ENCODE measurements around the gene POLR2B.
"Not testable (repeated sequence)": the region's sequence is repeated elsewhere in the genome, so short reads cannot be mapped to it uniquely, and the experiment has no call there.

POLR2B gene

GRCh38 chr4:57037982-57038604 lies 59.4 kb downstream of the POLR2B start:
- Histone ChIP-seq H3K4me3 (ENCODE audit: low read length in 2 of 2) (no peak overlapping the region), H3K27ac (ENCODE audit: low read length) (no peak overlapping the region), H3K27me3 (ENCODE audit: control insufficient read depth in 1 of 2, insufficient read depth in 2 of 2, low read length in 2 of 2) (no peaks in the 10 kb centered on the region), H3K4me1 (ENCODE audit: control insufficient read depth, insufficient read depth, low read length) (peaks cover 19% of the 10 kb centered on the region), H3K9ac (ENCODE audit: low read length in 2 of 2) (no peak overlapping the region), H3K9me3 (ENCODE audit: control insufficient read depth in 2 of 2, low read length in 2 of 2) (no peaks in the 10 kb centered on the region), H3K36me3 (ENCODE audit: control insufficient read depth in 2 of 2, insufficient read depth in 2 of 2, low read length in 2 of 2) (peaks cover 3 to 14% of the 10 kb centered on the region in 2 donors)

DNA sequence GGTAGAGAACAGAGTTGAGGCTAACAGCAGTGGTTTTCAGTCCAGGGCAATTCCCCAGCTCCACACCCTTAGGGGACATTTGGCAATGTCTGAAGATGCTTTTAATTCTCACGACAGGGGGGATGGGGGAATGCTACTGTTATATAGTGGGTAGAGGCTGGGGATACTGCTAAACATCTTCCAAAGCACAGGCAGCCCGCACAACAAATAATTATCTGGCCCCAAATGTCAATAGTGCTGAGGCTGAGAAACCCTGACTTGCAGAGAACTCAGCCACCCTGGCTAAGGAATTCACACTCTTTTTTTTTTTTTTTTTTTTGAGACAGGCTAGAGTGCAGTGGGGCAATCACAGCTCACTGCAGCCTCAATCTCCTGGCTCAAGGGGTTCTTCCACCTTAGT lies 60.6 kb downstream of the POLR2B start:
- Histone ChIP-seq H3K4me3 (ENCODE audit: low read length in 2 of 2) (no peak overlapping the region), H3K9me3 (ENCODE audit: control insufficient read depth in 2 of 2, low read length in 2 of 2) (no peaks in the 10 kb centered on the region), H3K36me3 (ENCODE audit: control insufficient read depth in 2 of 2, insufficient read depth in 2 of 2, low read length in 2 of 2) (peaks cover 0 to 12% of the 10 kb centered on the region in 2 donors), H3K4me1 (ENCODE audit: control insufficient read depth, insufficient read depth, low read length) (peaks cover 30% of the 10 kb centered on the region), H3K9ac (ENCODE audit: low read length in 2 of 2) (no peak overlapping the region), H3K27ac (ENCODE audit: low read length) (no peak overlapping the region), H3K27me3 (ENCODE audit: control insufficient read depth in 1 of 2, insufficient read depth in 2 of 2, low read length in 2 of 2) (no peaks in the 10 kb centered on the region)

DNA sequence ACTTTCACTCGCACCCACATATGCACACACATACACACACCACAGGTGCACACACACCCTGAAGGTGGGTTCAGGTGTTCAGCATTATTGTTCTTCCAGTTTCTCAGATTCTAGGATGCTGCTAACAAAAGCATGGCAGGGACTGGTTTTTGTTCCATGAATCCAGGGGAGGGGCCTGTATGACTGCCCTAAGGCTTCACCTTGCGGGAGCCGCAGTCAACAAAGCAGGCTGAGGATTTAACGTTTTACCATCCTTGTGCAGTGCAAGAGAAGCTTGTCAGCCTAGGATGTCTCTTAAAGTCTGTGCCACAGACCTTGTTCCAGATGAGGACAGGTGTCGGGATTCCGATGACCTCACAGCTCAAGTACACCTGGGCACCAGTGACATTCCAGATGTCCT lies 61.8 kb downstream of the POLR2B start:
- peaks cover 0 to 12% of the 10 kb centered on the region in 2 donors for H3K36me3 ChIP-seq (ENCODE audit: control insufficient read depth in 2 of 2, insufficient read depth in 2 of 2, low read length in 2 of 2)
- H3K9ac ChIP-seq (ENCODE audit: low read length in 2 of 2), result no peak overlapping the region
- H3K4me3 ChIP-seq (ENCODE audit: low read length in 2 of 2), result no peak overlapping the region
- H3K27ac ChIP-seq (ENCODE audit: low read length), result peak overlapping the region; percentile 11
- H3K4me1 ChIP-seq (ENCODE audit: control insufficient read depth, insufficient read depth, low read length), result peaks cover 32% of the 10 kb centered on the region
- H3K27me3 ChIP-seq (ENCODE audit: control insufficient read depth in 1 of 2, insufficient read depth in 2 of 2, low read length in 2 of 2), result no peaks in the 10 kb centered on the region
- no peaks in the 10 kb centered on the region for H3K9me3 ChIP-seq (ENCODE audit: control insufficient read depth in 2 of 2, low read length in 2 of 2)

- no peaks in the 10 kb centered on the region for H3K9me3 ChIP-seq (ENCODE audit: control insufficient read depth in 2 of 2, low read length in 2 of 2)
- peaks cover 32% of the 10 kb centered on the region for H3K4me1 ChIP-seq (ENCODE audit: control insufficient read depth, insufficient read depth, low read length)
- peak overlapping the region; percentile 11 for H3K27ac ChIP-seq (ENCODE audit: low read length)
- no peak overlapping the region for H3K9ac ChIP-seq (ENCODE audit: low read length in 2 of 2)
- no peak overlapping the region for H3K4me3 ChIP-seq (ENCODE audit: low read length in 2 of 2)
- H3K27me3 ChIP-seq (ENCODE audit: control insufficient read depth in 1 of 2, insufficient read depth in 2 of 2, low read length in 2 of 2), result no peaks in the 10 kb centered on the region
- peaks cover 0 to 12% of the 10 kb centered on the region in 2 donors for H3K36me3 ChIP-seq (ENCODE audit: control insufficient read depth in 2 of 2, insufficient read depth in 2 of 2, low read length in 2 of 2)
Observed at GRCh38 chr4:57041020-57041419, 62.3 kb downstream of the POLR2B start.

GRCh38 chr4:57042711-57043169 lies 64.0 kb downstream of the POLR2B start:
- Histone ChIP-seq H3K4me3 (ENCODE audit: low read length in 2 of 2) (no peak overlapping the region), H3K27ac (ENCODE audit: low read length) (peak overlapping the region; percentile 56), H3K9ac (ENCODE audit: low read length in 2 of 2) (no peak overlapping the region), H3K4me1 (ENCODE audit: control insufficient read depth, insufficient read depth, low read length) (peaks cover 32% of the 10 kb centered on the region), H3K9me3 (ENCODE audit: control insufficient read depth in 2 of 2, low read length in 2 of 2) (no peaks in the 10 kb centered on the region), H3K36me3 (ENCODE audit: control insufficient read depth in 2 of 2, insufficient read depth in 2 of 2, low read length in 2 of 2) (peaks cover 0 to 8% of the 10 kb centered on the region in 2 donors), H3K27me3 (ENCODE audit: control insufficient read depth in 1 of 2, insufficient read depth in 2 of 2, low read length in 2 of 2) (no peaks in the 10 kb centered on the region)

GRCh38 chr4:57043347-57044251 lies 64.9 kb downstream of the POLR2B start:
- Histone ChIP-seq H3K9me3 (ENCODE audit: control insufficient read depth in 2 of 2, low read length in 2 of 2) (no peaks in the 10 kb centered on the region), H3K27ac (ENCODE audit: low read length) (peak overlapping the region; percentile 56), H3K4me1 (ENCODE audit: control insufficient read depth, insufficient read depth, low read length) (peaks cover 27% of the 10 kb centered on the region), H3K27me3 (ENCODE audit: control insufficient read depth in 1 of 2, insufficient read depth in 2 of 2, low read length in 2 of 2) (no peaks in the 10 kb centered on the region), H3K4me3 (ENCODE audit: low read length in 2 of 2) (peak overlapping the region in 1 of 2 donors; percentile 7), H3K36me3 (ENCODE audit: control insufficient read depth in 2 of 2, insufficient read depth in 2 of 2, low read length in 2 of 2) (peaks cover 0 to 7% of the 10 kb centered on the region in 2 donors), H3K9ac (ENCODE audit: low read length in 2 of 2) (no peak overlapping the region)

DNA sequence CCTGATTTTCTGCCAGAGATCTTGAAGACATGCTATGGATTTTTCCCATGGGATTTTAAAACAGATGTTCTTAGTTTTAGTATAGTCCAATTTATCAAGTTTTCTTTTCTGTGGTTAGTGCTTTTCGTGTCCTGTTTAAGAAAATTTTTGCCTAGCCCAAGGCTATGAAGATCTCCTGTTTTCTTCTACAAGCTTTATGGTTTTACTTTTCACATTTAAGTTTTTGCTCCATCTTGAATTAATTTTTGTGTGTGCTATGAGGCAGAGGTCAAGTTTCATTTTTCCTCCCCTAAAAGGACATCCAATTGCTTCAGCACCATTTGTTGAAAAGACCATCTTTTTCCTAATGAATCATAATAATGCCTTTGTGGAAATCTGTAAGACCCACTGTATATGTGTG lies 65.6 kb downstream of the POLR2B start:
- Histone ChIP-seq H3K9me3 (ENCODE audit: control insufficient read depth in 2 of 2, low read length in 2 of 2) (no peaks in the 10 kb centered on the region), H3K27ac (ENCODE audit: low read length) (peak overlapping the region; percentile 56), H3K9ac (ENCODE audit: low read length in 2 of 2) (no peak overlapping the region), H3K27me3 (ENCODE audit: control insufficient read depth in 1 of 2, insufficient read depth in 2 of 2, low read length in 2 of 2) (no peaks in the 10 kb centered on the region), H3K4me1 (ENCODE audit: control insufficient read depth, insufficient read depth, low read length) (peaks cover 26% of the 10 kb centered on the region), H3K4me3 (ENCODE audit: low read length in 2 of 2) (peak overlapping the region in 1 of 2 donors; percentile 7), H3K36me3 (ENCODE audit: control insufficient read depth in 2 of 2, insufficient read depth in 2 of 2, low read length in 2 of 2) (peaks cover 0 to 7% of the 10 kb centered on the region in 2 donors)

DNA sequence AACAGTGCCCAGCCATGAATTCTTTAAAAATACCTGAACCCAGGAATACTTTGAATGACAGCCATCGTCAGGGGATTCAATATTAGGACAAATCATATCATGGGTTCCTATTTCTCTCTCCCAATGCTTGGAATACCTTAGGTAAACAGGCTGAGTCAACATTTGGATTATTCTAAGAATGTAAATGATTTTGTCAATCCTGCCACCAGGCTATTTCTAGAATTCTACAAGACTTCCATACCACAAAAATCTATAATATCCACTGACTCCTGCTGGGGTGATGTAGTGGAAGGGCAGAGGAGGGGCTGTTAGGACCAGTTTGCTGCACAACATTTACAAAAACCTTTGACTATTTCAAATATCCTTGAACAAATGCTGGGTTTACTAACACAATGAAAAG lies 66.3 kb downstream of the POLR2B start:
- H3K27me3 ChIP-seq (ENCODE audit: control insufficient read depth in 1 of 2, insufficient read depth in 2 of 2, low read length in 2 of 2), result no peaks in the 10 kb centered on the region
- peak overlapping the region; percentile 37 for H3K27ac ChIP-seq (ENCODE audit: low read length)

DNA sequence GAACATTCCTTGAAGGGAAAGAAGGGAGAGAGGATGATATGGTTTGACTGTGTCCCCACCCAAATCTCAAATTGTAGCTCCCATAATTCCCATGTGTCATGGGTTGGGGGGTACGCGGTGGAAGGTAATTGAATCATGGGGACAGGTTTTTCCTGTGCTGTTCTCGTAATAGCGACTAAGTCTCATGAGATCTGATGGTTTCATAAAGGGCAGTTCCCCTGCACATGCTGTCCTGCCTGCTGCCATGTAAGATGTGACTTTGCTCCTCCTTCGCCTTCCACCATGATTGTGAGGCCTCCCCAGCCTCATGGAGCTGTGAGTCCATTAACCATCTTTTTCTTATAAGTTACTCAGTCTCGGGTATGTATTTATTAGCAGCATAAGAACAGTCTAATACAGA lies 68.3 kb downstream of the POLR2B start:
- H3K9me3 ChIP-seq (ENCODE audit: control insufficient read depth in 2 of 2, low read length in 2 of 2); H3K9ac ChIP-seq (ENCODE audit: low read length in 2 of 2); H3K27ac ChIP-seq (ENCODE audit: low read length); H3K36me3 ChIP-seq (ENCODE audit: control insufficient read depth in 2 of 2, insufficient read depth in 2 of 2, low read length in 2 of 2); H3K4me3 ChIP-seq (ENCODE audit: low read length in 2 of 2); H3K27me3 ChIP-seq (ENCODE audit: control insufficient read depth in 1 of 2, insufficient read depth in 2 of 2, low read length in 2 of 2): not testable (repeated sequence)
- H3K4me1 ChIP-seq (ENCODE audit: control insufficient read depth, insufficient read depth, low read length), result peaks cover 26% of the 10 kb centered on the region

More for the DNA sequence above, 66.3 kb downstream of the POLR2B start:
- Histone ChIP-seq H3K9me3 (ENCODE audit: control insufficient read depth in 2 of 2, low read length in 2 of 2) (no peaks in the 10 kb centered on the region), H3K9ac (ENCODE audit: low read length in 2 of 2) (no peak overlapping the region), H3K4me1 (ENCODE audit: control insufficient read depth, insufficient read depth, low read length) (peaks cover 25% of the 10 kb centered on the region), H3K36me3 (ENCODE audit: control insufficient read depth in 2 of 2, insufficient read depth in 2 of 2, low read length in 2 of 2) (peaks cover 0 to 7% of the 10 kb centered on the region in 2 donors), H3K4me3 (ENCODE audit: low read length in 2 of 2) (no peak overlapping the region)

GRCh38 chr4:57048590-57049304 lies 70.1 kb downstream of the POLR2B start:
- Histone ChIP-seq H3K9me3 (ENCODE audit: control insufficient read depth in 2 of 2, low read length in 2 of 2) (no peaks in the 10 kb centered on the region), H3K36me3 (ENCODE audit: control insufficient read depth in 2 of 2, insufficient read depth in 2 of 2, low read length in 2 of 2) (no peaks in the 10 kb centered on the region), H3K27me3 (ENCODE audit: control insufficient read depth in 1 of 2, insufficient read depth in 2 of 2, low read length in 2 of 2) (no peaks in the 10 kb centered on the region), H3K4me1 (ENCODE audit: control insufficient read depth, insufficient read depth, low read length) (peaks cover 13% of the 10 kb centered on the region), H3K4me3 (ENCODE audit: low read length in 2 of 2) (no peak overlapping the region), H3K27ac (ENCODE audit: low read length) (no peak overlapping the region), H3K9ac (ENCODE audit: low read length in 2 of 2) (no peak overlapping the region)

All from stomach smooth muscle (tissue), 2 donors.